Hypothalamus (tissue), 51 donors: ENCODE data around the gene SCAF4.
A peak's percentile ranks its signal among the peaks of the same experiment; 100 is the strongest.
"Not testable (repeated sequence)": the region's sequence is repeated elsewhere in the genome, so short reads cannot be mapped to it uniquely, and the experiment has no call there.

ENCODE experiments used
- DNase-seq, 51 donors: peaks; one replicate each; lab custom pipeline; 2025; lab: John Stamatoyannopoulos, UW

The SCAF4 gene

GRCh38 chr21:31731857-31732596 is at the start of gene SCAF4:
TSS of gene SCAF4 (minus strand) at chr21:31732118. CDS start at chr21:31731692, 426 bp downstream.
- DNase-seq = peak; percentile 25 to 97 (median 86)

DNA sequence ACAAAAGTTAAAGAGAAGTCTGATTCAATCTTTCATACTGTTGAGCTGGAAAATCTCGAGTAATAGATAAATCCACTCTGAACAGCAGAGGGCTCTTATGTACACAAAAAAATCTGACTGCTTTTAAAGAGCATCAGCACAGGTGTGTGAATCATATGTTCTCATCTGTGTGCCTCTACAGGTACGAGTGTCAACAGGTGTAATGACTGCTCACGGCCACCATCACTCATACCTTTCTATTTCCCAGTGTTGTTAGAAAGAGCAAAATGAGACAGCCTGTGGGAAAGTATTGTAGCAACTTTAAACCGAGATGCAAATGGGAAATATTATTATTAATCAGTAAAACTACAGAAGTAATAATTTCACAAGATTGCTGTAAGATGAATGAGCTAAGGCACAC is 49.0 kb upstream of the SCAF4 start:
- DNase-seq = no peak

GRCh38 chr21:31778546-31778945 is 46.6 kb upstream of the SCAF4 start:
- no peak for DNase-seq

DNA sequence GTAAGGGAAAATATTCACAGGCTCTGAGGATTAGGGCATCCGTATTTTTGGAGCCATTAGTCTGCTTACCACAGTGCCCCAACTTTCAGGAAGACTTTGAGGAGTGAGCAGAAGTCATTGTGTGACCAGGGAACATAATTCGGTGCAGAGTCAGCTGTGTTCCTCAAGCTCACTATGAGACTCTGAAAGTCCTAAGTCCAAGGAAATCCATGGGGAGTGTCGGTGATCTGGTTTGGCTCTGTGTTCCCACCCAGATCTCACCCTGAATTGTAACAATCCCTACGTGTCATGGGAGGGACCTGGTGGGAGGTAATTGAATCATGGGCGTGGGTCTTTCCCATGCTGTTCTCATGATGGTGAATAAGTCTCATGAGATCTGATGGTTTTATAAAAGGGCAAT is 45.9 kb upstream of the SCAF4 start:
- DNase-seq = no peak

DNA sequence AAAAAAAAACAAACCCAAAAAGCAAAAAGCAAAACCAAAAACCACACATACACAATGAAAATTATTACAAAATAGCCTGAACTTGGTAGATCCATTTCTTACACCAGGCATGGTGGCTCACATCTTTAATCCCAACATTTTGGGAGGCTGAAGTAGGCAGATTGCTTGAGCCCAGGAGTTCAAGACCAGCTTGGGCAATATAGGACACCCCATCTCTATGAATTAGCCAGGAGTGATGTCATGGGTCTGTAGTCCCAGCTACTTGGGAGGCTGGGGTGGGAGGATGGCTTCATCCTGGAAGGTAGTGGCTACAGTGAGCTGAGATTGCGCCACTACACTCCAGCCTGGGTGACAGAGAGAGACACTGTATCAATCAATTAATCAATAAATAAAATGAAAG is 42.1 kb upstream of the SCAF4 start:
- no peak for DNase-seq

- DNase-seq = no peak
These were observed 41.0 kb upstream of the SCAF4 start for GRCh38 chr21:31772674-31773555.

DNA sequence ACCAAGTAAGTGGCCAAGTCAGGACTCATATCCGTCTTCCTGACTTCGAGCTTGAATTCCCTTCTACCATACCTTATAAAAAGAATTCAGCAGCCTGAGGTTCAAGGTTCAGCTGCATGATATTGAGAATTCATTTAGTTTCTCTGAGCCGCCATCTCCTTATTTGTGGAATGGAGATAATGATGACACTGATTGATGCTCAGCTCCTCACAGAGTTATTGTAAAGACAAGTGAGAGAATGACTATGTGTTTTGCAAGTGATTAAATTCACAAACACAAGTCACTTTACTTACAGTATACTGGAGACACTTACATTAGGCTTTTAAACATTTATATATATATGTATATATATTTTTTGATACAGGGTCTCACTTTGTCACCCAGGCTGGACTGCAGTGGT is 39.8 kb upstream of the SCAF4 start:
- DNase-seq = no peak

DNA sequence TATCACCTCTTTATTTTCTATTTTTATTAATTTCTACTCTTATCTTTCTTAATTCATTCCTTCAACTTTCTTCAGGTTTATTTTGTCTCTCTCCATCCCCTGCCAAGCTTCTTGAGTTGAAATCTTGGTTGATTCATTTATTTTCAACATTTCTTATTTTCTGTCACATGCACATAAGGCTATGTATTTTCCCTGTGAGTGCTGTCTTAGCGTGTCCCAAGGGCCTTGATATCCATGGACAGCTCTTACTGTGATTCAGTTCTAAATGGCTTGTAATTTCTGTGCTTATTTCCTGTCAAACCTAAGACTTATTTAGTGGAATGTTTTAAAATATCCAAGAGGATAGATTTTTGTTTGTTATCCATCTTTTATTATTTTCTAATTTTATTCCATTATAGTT is 36.8 kb upstream of the SCAF4 start:
- no peak for DNase-seq

- DNase-seq = no peak
These were observed 35.0 kb upstream of the SCAF4 start for GRCh38 chr21:31766899-31767298.

DNA sequence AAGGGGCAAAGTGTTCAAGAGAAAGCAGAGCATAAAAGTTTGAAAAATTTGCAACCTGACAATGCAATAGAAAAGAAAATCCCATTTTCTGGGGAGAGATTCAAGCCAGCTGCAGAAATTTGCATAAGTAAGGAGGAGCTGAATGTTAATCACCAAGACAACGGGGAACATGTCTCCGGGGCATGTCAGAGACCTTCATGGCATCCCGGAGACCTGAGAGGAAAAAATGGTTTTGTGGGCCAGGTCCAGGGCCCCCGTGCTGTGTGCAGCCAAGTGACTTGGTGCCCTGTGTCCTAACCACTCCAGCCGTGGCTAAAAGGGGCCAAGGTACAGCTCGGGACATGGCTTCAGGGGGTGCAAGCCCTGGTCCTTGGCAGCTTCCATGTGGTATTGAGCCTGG is 33.9 kb upstream of the SCAF4 start:
- not testable (repeated sequence) for DNase-seq

- no peak for DNase-seq
These were observed 29.0 kb upstream of the SCAF4 start for GRCh38 chr21:31760931-31761330.

DNA sequence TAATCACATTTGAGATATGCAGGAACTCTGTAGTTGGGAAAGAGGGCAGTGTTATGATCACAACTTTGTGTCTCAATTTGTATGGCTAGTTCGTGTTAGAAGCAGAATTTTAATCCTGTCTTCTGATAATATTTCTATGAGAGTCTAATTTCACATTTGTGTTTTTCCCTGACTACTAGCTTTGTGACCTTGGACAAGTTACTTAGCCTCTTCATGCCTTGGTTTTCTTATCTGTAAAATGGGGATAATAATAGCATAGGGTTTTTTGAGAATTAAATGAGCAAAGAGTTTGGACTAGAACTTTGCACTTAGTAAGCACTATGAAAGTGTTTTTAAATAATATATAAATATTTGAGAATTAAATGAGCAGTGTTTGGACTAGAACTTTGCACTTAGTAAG is 24.9 kb upstream of the SCAF4 start:
- no peak for DNase-seq

DNA sequence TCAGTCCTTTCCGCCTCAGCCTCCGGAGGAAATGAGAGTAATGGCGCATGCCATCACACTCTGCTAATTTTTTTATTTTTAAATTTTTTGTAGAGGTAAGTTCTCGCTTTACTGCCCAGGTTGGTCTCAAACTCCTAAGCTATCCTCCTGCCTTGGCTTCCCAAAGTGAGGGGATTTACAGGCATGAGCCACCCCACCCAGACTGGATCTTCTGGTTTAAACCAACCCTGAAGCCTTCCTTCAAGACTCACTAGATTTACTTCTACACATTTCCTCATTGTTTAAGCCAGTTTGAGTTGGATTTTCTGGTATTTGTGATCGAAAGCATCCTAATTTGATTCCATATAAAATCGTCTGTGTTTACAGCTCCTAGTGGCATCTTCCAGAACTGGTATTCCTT is 23.1 kb upstream of the SCAF4 start:
- DNase-seq = no peak

DNA sequence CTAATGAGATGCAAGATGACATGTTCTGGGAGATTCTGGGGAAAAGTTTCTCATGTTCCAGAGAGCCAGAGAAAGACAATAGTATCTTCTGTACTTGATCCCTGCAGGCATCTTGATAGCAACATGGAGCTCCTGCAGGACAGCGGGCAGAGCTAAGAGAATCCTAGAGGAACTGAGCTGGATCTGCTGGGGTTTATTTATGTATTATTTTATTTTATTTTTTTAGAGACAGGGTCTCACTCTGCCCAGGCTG is 22.7 kb upstream of the SCAF4 start:
- no peak for DNase-seq

GRCh38 chr21:31753949-31754707 is 22.2 kb upstream of the SCAF4 start:
- no peak for DNase-seq

GRCh38 chr21:31752967-31753366 is 21.0 kb upstream of the SCAF4 start:
- DNase-seq = no peak

DNA sequence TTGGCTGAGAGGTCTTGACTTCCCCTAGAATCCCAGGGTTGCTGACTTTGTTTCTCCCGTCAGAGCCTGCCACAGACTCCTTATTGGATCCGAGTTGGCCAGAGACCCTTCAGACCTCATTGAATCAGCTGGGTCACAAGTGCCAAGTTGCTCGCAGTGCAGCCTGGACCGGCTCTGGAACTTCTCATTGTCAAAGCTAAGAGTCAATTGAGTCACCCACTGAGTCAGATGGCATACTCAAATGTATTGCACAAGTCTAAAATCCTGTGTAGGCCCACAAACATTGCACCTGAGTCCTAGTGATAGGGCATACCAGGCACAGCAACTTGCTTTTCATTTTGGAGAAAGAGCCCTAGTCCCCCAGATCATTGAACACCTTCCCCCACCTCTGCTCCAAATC is 20.4 kb upstream of the SCAF4 start:
- DNase-seq = no peak

- no peak for DNase-seq
These were observed 18.9 kb upstream of the SCAF4 start for GRCh38 chr21:31750843-31751242.

DNA sequence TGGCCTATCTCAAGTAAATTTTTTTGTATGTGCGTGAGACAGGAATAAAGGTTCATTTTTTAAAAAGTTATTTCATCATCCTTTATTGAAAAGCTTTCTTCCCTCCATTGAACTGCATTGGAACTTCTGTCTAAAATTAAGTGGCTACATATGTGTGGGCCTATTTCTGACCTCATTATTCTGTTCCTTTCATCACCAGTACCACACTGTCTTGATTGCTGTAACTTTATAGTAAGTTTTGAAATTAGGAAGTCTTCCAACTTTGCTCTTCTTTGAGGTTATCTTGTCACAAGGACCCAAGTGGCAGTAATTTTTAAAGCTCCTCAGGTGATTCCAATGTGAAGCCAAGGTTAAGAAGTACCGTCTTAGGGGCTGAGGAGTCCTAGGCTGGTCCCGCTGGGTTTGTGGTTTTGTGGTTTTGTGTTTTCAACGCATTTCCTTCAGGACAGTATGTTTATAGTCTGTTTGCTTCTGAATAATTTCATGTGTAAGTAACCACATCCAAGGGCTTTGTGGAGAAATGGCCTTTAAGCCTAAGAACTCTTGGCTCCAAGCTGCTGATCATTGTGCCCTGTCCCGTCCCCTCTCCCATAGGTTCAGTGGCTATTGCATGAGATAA is 12.4 kb upstream of the SCAF4 start:
- DNase-seq = no peak

DNA sequence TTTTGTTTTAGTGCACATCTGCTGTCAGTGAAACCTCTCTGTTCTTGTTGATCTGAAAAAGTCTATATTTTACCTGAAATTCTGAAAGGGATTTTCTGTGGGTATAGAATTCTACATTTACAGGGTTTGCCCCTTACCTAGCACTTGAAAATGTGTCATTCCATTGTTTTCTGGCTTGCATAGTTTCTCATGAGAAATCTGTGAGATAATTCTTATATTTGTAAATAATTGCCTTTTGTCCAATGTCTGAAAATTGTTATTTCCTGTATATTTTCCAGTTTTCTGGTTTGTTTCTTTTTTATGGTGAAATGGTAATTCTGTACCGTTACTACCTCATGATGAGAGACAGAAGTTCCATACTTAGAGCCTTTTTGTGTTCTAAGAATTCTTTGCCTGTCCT is 11.8 kb upstream of the SCAF4 start:
- no peak for DNase-seq

GRCh38 chr21:31741116-31741515 is 9.2 kb upstream of the SCAF4 start:
- no peak for DNase-seq
